ENCODE measurements around the gene POLD2.

- TF ChIP-seq POLR2AphosphoS5 (IDR thresholded peaks at IDR 0.05; ENCODE audit: low read depth, low read length) = no peak
- TF ChIP-seq REST (IDR thresholded peaks at IDR 0.05; ENCODE audit: insufficient read depth in 1 of 2, low read depth in 2 of 2, low read length in 2 of 2) = no peak
These were observed 24.8 kb upstream of the POLD2 start for GRCh38 chr7:44148166-44148565.
